HEK293 (cell line): ENCODE results near the gene TBL1X.

ENCODE experiments used
- CTCF ChIA-PET: fragments of 350-600 bp; formaldehyde crosslinking; extraction: SDS; loops from one replicate; lab custom pipeline; 2021; ENCODE audit warnings: antibody characterized with exemption; lab: Yijun Ruan, JAX
- POLR2A ChIA-PET: fragments of 300-600 bp; formaldehyde crosslinking; extraction: SDS; loops from one replicate; lab custom pipeline; 2020; ENCODE audit warnings: antibody characterized with exemption, inconsistent platforms; lab: Yijun Ruan, JAX
- H3K27ac ChIP-seq: fragments of 200-500 bp; sonication (Bioruptor generic); 2 replicates; pipeline ENCODE4 v1.5.1; 2014; ENCODE audit warnings: low read depth, low read length, control low read depth, inconsistent platforms; ENCODE audit errors: extremely low read depth
- H3K36me3 ChIP-seq, 2 experiments: fragments of 200-500 bp in 1 of 2; sonication (Bioruptor generic) in 1 of 2; 1 replicate in 1 of 2; 2 replicates in 1 of 2; pipeline ENCODE4 v1.5.1; 2014 to 2017; ENCODE audit warnings: inconsistent platforms in 2 of 2, low read length in 2 of 2; ENCODE audit not compliant: control insufficient read depth in 2 of 2, insufficient read depth in 1 of 2
- H3K4me1 ChIP-seq: fragments of 200-500 bp; sonication (Bioruptor generic); 2 replicates; pipeline ENCODE4 v1.5.1; 2014; ENCODE audit warnings: mild to moderate bottlenecking, low read length, inconsistent platforms; ENCODE audit not compliant: control insufficient read depth, insufficient read depth
- H3K4me3 ChIP-seq: 2 replicates; pipeline ENCODE4 v1.5.1; 2011; ENCODE audit warnings: low read depth, mild to moderate bottlenecking, control low read depth, low read length, moderate library complexity
- H3K9me3 ChIP-seq: fragments of 200-500 bp; sonication (Bioruptor generic); 2 replicates; pipeline ENCODE4 v1.5.1; 2014; ENCODE audit warnings: low read depth, low read length, inconsistent platforms; ENCODE audit not compliant: control insufficient read depth, insufficient read depth
- SALL2 ChIP-seq: fragments of 450-650 bp; formaldehyde crosslinking; IDR thresholded peaks from 2 replicates; pipeline ENCODE4 v1.5.0; 2017; ENCODE audit warnings: missing biosample characterization, mild to moderate bottlenecking, missing genetic modification characterization, borderline replicate concordance
- TCF7L2 ChIP-seq: IDR thresholded peaks from 2 replicates; pipeline ENCODE4 v1.6.1; 2011; ENCODE audit warnings: low read depth, mild to moderate bottlenecking, inconsistent platforms, low read length, moderate library complexity, borderline replicate concordance
- TRIM28 ChIP-seq: IDR thresholded peaks from 2 replicates; pipeline ENCODE4 v1.6.1; 2011; ENCODE audit warnings: low read length, control low read depth, borderline replicate concordance
- TSHZ1 ChIP-seq: fragments of 450-650 bp; formaldehyde crosslinking; IDR thresholded peaks from 2 replicates; pipeline ENCODE4 v1.5.1; 2016; ENCODE audit warnings: missing biosample characterization, missing genetic modification characterization, borderline replicate concordance
- ZBTB11 ChIP-seq: fragments of 450-650 bp; formaldehyde crosslinking; conservative IDR thresholded peaks from 2 replicates; pipeline ENCODE4 v1.5.1; 2016; ENCODE audit warnings: low read depth, missing biosample characterization, missing genetic modification characterization
- ZFP3 ChIP-seq: fragments of 450-650 bp; formaldehyde crosslinking; IDR thresholded peaks from 2 replicates; pipeline ENCODE4 v1.5.1; 2016; ENCODE audit warnings: low read depth, missing biosample characterization, missing genetic modification characterization
- ZFP37 ChIP-seq: fragments of 450-650 bp; formaldehyde crosslinking; IDR thresholded peaks from 2 replicates; pipeline ENCODE4 v1.5.1; 2016; ENCODE audit warnings: missing biosample characterization, missing genetic modification characterization
- ZFP41 ChIP-seq: fragments of 450-650 bp; formaldehyde crosslinking; IDR thresholded peaks from 2 replicates; pipeline ENCODE4 v1.5.1; 2016; ENCODE audit warnings: missing biosample characterization, missing genetic modification characterization, borderline replicate concordance
- ZFP69B ChIP-seq: fragments of 450-650 bp; formaldehyde crosslinking; IDR thresholded peaks from 2 replicates; pipeline ENCODE4 v1.5.1; 2016; ENCODE audit warnings: missing biosample characterization, missing genetic modification characterization
- ZNF114 ChIP-seq: fragments of 450-650 bp; formaldehyde crosslinking; IDR thresholded peaks from 2 replicates; pipeline ENCODE4 v1.5.0; 2017; ENCODE audit warnings: missing biosample characterization, missing genetic modification characterization
- ZNF184 ChIP-seq: fragments of 450-650 bp; IDR thresholded peaks from 2 replicates; pipeline ENCODE4 v1.5.1; 2018; ENCODE audit warnings: missing biosample characterization, mild to moderate bottlenecking, missing genetic modification characterization
- ZNF24 ChIP-seq: fragments of 450-650 bp; formaldehyde crosslinking; IDR thresholded peaks from 2 replicates; pipeline ENCODE4 v1.5.1; 2016; ENCODE audit warnings: missing biosample characterization, missing genetic modification characterization
- ZNF37A ChIP-seq: fragments of 450-650 bp; IDR thresholded peaks from 2 replicates; pipeline ENCODE4 v1.5.1; 2018; ENCODE audit warnings: missing biosample characterization, missing genetic modification characterization
- ZNF561 ChIP-seq: fragments of 450-650 bp; IDR thresholded peaks from 2 replicates; pipeline ENCODE4 v1.5.1; 2018; ENCODE audit warnings: missing biosample characterization, missing genetic modification characterization, borderline replicate concordance
- ZNF571 ChIP-seq: fragments of 450-650 bp; formaldehyde crosslinking; IDR thresholded peaks from 2 replicates; pipeline ENCODE4 v1.5.0; 2017; ENCODE audit warnings: missing biosample characterization, missing genetic modification characterization
- ZNF580 ChIP-seq: fragments of 450-650 bp; formaldehyde crosslinking; IDR thresholded peaks from 2 replicates; pipeline ENCODE4 v1.5.1; 2016; ENCODE audit warnings: missing biosample characterization, missing genetic modification characterization
- ZSCAN30 ChIP-seq: fragments of 450-650 bp; IDR thresholded peaks from 2 replicates; pipeline ENCODE4 v1.5.1; 2018; ENCODE audit warnings: missing biosample characterization, mild to moderate bottlenecking, missing genetic modification characterization, moderate library complexity

Gene TBL1X

DNA sequence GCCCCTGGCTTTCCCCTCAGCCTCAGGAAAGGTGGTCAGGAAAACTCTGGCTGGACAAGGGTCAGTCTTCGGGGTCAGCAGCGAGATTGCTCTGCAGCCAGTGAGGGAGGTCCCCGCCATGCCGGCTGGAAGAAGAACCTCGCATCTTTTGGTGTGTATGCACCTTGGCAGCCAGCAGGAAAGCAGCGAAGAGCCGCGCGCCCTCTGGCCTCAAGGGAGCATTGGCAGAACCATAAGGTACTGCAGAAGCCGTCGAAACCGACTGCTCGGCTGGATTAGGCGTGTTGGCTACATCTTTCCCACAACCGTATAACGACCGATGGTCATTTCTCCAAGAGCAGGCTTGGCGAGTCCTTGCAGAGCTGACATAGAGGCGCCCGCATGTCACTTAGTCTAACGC is 252.5 kb downstream of the TBL1X start (continued):
- no peak for TF ChIP-seq ZFP41 (tag by site-specific recombination)
- TF ChIP-seq ZNF24 (tag by site-specific recombination), result no peak

GRCh38 chrX:9724711-9725110 is 259.9 kb downstream of the TBL1X start:
- CTCF ChIA-PET, result no interaction called here
- Histone ChIP-seq H3K4me1 (no peaks in the 10 kb centered on the region), H3K36me3 (peaks cover 0 to 9% of the 10 kb centered on the region in 2 experiments; a peak in 1 of 3 replicates), H3K4me3 (no peak overlapping the region), H3K9me3 (no peaks in the 10 kb centered on the region), H3K27ac (no peak overlapping the region)
- POLR2A ChIA-PET, result no interaction called here
- no peak for TF ChIP-seq ZNF114 (tag by site-specific recombination)
- no peak for TF ChIP-seq ZNF37A
- no peak for TF ChIP-seq TCF7L2
- no peak for TF ChIP-seq ZNF561 (tag by site-specific recombination)
- no peak for TF ChIP-seq ZSCAN30 (tag by site-specific recombination)
- TF ChIP-seq ZNF571 (tag by site-specific recombination), result no peak
- no peak for TF ChIP-seq ZFP37 (tag by site-specific recombination)

GRCh38 chrX:9728261-9728660 is 263.4 kb downstream of the TBL1X start:
- Histone ChIP-seq H3K4me3 (no peak overlapping the region), H3K27ac (no peak overlapping the region), H3K9me3 (no peaks in the 10 kb centered on the region), H3K4me1 (no peaks in the 10 kb centered on the region), H3K36me3 (no peaks in the 10 kb centered on the region)
- TF ChIP-seq ZNF580 (tag by site-specific recombination) (no peak), SALL2 (no peak), ZBTB11 (tag by site-specific recombination) (no peak), ZFP69B (tag by site-specific recombination) (no peak), ZFP3 (tag by site-specific recombination) (no peak), ZNF184 (tag by site-specific recombination) (no peak), TSHZ1 (tag by site-specific recombination) (no peak), TRIM28 (no peak), ZNF24 (tag by site-specific recombination) (no peak)
- ChIA-PET POLR2A (no interaction called here), CTCF (interaction anchor here (0.7 kb wide), 1 partner anchor 250 kb away, joined by 3 read pairs; no protein-coding TSS in a partner anchor)
